K562 (cell line): Measurements from ENCODE around the gene TBXAS1.

ENCODE experiments used
- EP300 ChIP-seq: IDR thresholded peaks from 2 replicates; pipeline ENCODE4 v1.6.1; 2012; ENCODE audit warnings: low read length, improper control_type of control experiment
- EWSR1 ChIP-seq: fragments of 450-650 bp; IDR thresholded peaks from 2 replicates; pipeline ENCODE4 v1.6.1; 2018; ENCODE audit warnings: borderline replicate concordance, mild to moderate bottlenecking, low read depth, moderate library complexity; ENCODE audit not compliant: partially characterized antibody
- EZH2 ChIP-seq: IDR thresholded peaks from 2 replicates; pipeline ENCODE4 v1.6.1; 2012; ENCODE audit warnings: low read depth, mild to moderate bottlenecking, inconsistent platforms, low read length, borderline replicate concordance
- HSF4 ChIP-seq: fragments of 250-450 bp; sonication (Bioruptor Pico); IDR thresholded peaks from 2 replicates; pipeline ENCODE4 v2.1.2; 2022; ENCODE audit warnings: mild to moderate bottlenecking, moderate library complexity, borderline replicate concordance
- POLR2A ChIP-seq: fragments of 450-650 bp; conservative IDR thresholded peaks from 2 replicates; pipeline ENCODE4 v1.6.1; 2016
- RBM22 ChIP-seq: fragments of 200-400 bp; formaldehyde crosslinking; IDR thresholded peaks from 2 replicates; pipeline ENCODE4 v1.6.1; 2018; ENCODE audit warnings: low read length, low read depth; ENCODE audit not compliant: poor library complexity, severe bottlenecking
- SIN3A ChIP-seq, 2 experiments: fragments of 150-350 bp in 1 of 2; IDR thresholded peaks; 2 replicates each; pipeline ENCODE4 v1.6.1; 2011 to 2016; ENCODE audit warnings: borderline replicate concordance in 2 of 2, low read depth in 2 of 2, low read length in 2 of 2, mild to moderate bottlenecking in 2 of 2, moderate library complexity in 2 of 2; ENCODE audit not compliant: control insufficient read depth in 1 of 2
- ZBTB17 ChIP-seq: fragments of 450-650 bp; formaldehyde crosslinking; IDR thresholded peaks from 2 replicates; pipeline ENCODE4 v1.4.0; 2020; ENCODE audit warnings: mild to moderate bottlenecking
- ZNF408 ChIP-seq: fragments of 250-450 bp; sonication (Bioruptor Pico); IDR thresholded peaks from 2 replicates; pipeline ENCODE4 v1.4.0; 2020; ENCODE audit warnings: low read depth, mild to moderate bottlenecking, moderate library complexity
- TF ChIP-seq, protein P1 (sequence below): sonication (generic); formaldehyde crosslinking; IDR thresholded peaks from 2 replicates; pipeline ENCODE4 v1.8.1; 2023; ENCODE audit warnings: mild to moderate bottlenecking, missing genetic modification reagents
- TF ChIP-seq, protein P2 (sequence below): fragments of 250-450 bp; sonication (Bioruptor Pico); IDR thresholded peaks from 2 replicates; pipeline ENCODE4 v1.5.0; 2021
- TF ChIP-seq, protein P3 (sequence below): fragments of 250-450 bp; sonication (Bioruptor Pico); IDR thresholded peaks from 2 replicates; pipeline ENCODE4 v1.5.0; 2021
- TF ChIP-seq, protein P4 (sequence below): fragments of 450-650 bp; IDR thresholded peaks from 2 replicates; pipeline ENCODE4 v1.6.1; 2017; ENCODE audit warnings: mild to moderate bottlenecking, moderate library complexity

DNA sequence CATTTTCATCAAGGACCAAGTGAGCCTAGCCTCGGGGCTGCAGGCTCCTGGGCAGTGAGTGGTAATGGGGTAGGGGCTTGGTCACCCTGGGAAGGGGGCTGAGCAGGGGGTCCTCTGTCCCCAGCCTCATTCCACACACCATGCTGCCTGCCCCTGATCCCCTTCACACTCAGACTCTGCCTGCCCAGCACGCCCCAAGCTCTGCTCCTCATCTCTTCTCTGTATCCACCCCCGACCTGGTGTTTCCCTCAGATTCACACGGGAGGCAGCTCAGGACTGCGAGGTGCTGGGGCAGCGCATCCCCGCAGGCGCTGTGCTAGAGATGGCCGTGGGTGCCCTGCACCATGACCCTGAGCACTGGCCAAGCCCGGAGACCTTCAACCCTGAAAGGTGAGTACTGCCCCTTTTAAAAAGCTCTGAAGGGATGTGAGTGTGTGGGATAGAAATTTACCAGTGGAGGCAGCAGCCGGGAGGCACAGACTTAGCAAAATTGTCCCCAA, 186.5 kb downstream of the TBXAS1 start:
- TF ChIP-seq SIN3A (IDR thresholded peaks at IDR 0.05; ENCODE audit: borderline replicate concordance in 2 of 2, control insufficient read depth in 1 of 2, low read depth in 2 of 2, low read length in 2 of 2) (no peak), EP300 (no peak), HSF4 (CRISPR knock-in tag) (no peak), ZNF408 (no peak), ZBTB17 (CRISPR knock-in tag) (no peak), EZH2 (no peak), EWSR1 (no peak), RBM22 (no peak), POLR2A (no peak)
- TF ChIP-seq, protein P1, sequence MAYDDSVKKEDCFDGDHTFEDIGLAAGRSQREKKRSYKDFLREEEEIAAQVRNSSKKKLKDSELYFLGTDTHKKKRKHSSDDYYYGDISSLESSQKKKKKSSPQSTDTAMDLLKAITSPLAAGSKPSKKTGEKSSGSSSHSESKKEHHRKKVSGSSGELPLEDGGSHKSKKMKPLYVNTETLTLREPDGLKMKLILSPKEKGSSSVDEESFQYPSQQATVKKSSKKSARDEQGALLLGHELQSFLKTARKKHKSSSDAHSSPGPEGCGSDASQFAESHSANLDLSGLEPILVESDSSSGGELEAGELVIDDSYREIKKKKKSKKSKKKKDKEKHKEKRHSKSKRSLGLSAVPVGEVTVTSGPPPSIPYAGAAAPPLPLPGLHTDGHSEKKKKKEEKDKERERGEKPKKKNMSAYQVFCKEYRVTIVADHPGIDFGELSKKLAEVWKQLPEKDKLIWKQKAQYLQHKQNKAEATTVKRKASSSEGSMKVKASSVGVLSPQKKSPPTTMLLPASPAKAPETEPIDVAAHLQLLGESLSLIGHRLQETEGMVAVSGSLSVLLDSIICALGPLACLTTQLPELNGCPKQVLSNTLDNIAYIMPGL (CRISPR knock-in tag): no peak
- TF ChIP-seq, protein P2, sequence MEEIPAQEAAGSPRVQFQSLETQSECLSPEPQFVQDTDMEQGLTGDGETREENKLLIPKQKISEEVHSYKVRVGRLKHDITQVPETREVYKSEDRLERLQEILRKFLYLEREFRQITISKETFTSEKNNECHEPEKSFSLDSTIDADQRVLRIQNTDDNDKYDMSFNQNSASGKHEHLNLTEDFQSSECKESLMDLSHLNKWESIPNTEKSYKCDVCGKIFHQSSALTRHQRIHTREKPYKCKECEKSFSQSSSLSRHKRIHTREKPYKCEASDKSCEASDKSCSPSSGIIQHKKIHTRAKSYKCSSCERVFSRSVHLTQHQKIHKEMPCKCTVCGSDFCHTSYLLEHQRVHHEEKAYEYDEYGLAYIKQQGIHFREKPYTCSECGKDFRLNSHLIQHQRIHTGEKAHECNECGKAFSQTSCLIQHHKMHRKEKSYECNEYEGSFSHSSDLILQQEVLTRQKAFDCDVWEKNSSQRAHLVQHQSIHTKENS: no peak
- TF ChIP-seq, protein P3, sequence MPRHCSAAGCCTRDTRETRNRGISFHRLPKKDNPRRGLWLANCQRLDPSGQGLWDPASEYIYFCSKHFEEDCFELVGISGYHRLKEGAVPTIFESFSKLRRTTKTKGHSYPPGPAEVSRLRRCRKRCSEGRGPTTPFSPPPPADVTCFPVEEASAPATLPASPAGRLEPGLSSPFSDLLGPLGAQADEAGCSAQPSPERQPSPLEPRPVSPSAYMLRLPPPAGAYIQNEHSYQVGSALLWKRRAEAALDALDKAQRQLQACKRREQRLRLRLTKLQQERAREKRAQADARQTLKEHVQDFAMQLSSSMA (CRISPR knock-in tag): no peak
- TF ChIP-seq, protein P4, sequence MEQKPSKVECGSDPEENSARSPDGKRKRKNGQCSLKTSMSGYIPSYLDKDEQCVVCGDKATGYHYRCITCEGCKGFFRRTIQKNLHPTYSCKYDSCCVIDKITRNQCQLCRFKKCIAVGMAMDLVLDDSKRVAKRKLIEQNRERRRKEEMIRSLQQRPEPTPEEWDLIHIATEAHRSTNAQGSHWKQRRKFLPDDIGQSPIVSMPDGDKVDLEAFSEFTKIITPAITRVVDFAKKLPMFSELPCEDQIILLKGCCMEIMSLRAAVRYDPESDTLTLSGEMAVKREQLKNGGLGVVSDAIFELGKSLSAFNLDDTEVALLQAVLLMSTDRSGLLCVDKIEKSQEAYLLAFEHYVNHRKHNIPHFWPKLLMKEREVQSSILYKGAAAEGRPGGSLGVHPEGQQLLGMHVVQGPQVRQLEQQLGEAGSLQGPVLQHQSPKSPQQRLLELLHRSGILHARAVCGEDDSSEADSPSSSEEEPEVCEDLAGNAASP: no peak
